GM23248 (cell line): ENCODE measurements around the gene EIF2B4.

Experiments
- EZH2 ChIP-seq: fragments of 200-600 bp; sonication (generic); IDR thresholded peaks from 2 replicates; pipeline ENCODE4 v1.6.1; 2018; ENCODE audit warnings: antibody characterized with exemption, mild to moderate bottlenecking; ENCODE audit not compliant: insufficient read depth, poor library complexity, severe bottlenecking
- EZH2phosphoT487 ChIP-seq: fragments of 200-600 bp; sonication (generic); IDR thresholded peaks from 2 replicates; pipeline ENCODE4 v1.6.1; 2018; ENCODE audit warnings: antibody characterized with exemption, moderate library complexity, mild to moderate bottlenecking, low read depth; ENCODE audit not compliant: insufficient read depth

- TF ChIP-seq EZH2 (no peak), EZH2phosphoT487 (no peak)
These were observed 53.3 kb downstream of the EIF2B4 start for GRCh38 chr2:27316655-27317412.
